Hematopoietic multipotent progenitor cell treated with erythropoietin and hydrocortisone succinate and interleukin-3 and kit ligand, for 8 days (in vitro differentiated cells): ENCODE results near the gene PIGQ.

ENCODE experiments used
- DNase-seq: peaks from one replicate; pipeline ENCODE4 v3.0.0-alpha.2; 2015

PIGQ gene

GRCh38 chr16:572865-573650 lies 3.3 kb downstream of the PIGQ start:
- no peak for DNase-seq

GRCh38 chr16:574021-574760 lies 4.4 kb downstream of the PIGQ start:
- no peak for DNase-seq

GRCh38 chr16:575354-576196 lies 5.8 kb downstream of the PIGQ start:
- no peak for DNase-seq

- DNase-seq: no peak
Observed at GRCh38 chr16:576197-576822, 6.5 kb downstream of the PIGQ start.

- DNase-seq: no peak
Observed at GRCh38 chr16:576823-577201, 7.0 kb downstream of the PIGQ start.

- no peak for DNase-seq
Observed at GRCh38 chr16:577796-578195, 8.0 kb downstream of the PIGQ start.

GRCh38 chr16:578232-578869 lies 8.6 kb downstream of the PIGQ start:
- DNase-seq: no peak

- peak; percentile 92 for DNase-seq
Observed at GRCh38 chr16:578870-579405, 9.2 kb downstream of the PIGQ start.

- DNase-seq: no peak
Observed at GRCh38 chr16:580141-580945, 10.6 kb downstream of the PIGQ start.

- no peak for DNase-seq
Observed at GRCh38 chr16:580946-581498, 11.3 kb downstream of the PIGQ start.

GRCh38 chr16:582218-582613 lies 12.4 kb downstream of the PIGQ start:
- no peak for DNase-seq

- DNase-seq: peak; percentile 30
Observed at GRCh38 chr16:582614-583331, 13.0 kb downstream of the PIGQ start.

GRCh38 chr16:583470-583814 lies 13.7 kb downstream of the PIGQ start:
- DNase-seq: no peak

- DNase-seq: no peak
Observed at GRCh38 chr16:583815-584591, 14.2 kb downstream of the PIGQ start.

- DNase-seq: peak; percentile 28
Observed at GRCh38 chr16:585351-585750, 15.6 kb downstream of the PIGQ start.

GRCh38 chr16:586047-586644 lies 16.4 kb downstream of the PIGQ start:
- DNase-seq: peak; percentile 17

GRCh38 chr16:586645-587590 lies 17.1 kb downstream of the PIGQ start:
- peak; percentile 48 for DNase-seq

- peak; percentile 69 for DNase-seq
Observed at GRCh38 chr16:588639-588888, 18.8 kb downstream of the PIGQ start.
